H1 (cell line): Measurements from ENCODE around the gene FAM120B. TPM values are rescaled to one million over a fixed set of nuclear protein-coding genes. Genes with fewer than 3 reads are reported as not detected.

Source experiments
- CTCF ChIA-PET: fragments of 300-600 bp; sonication (Branson Sonifier 250); formaldehyde crosslinking; loops from one replicate; lab custom pipeline; 2021; ENCODE audit not compliant: partially characterized antibody; lab: Charles Lee
- POLR2A ChIA-PET: fragments of 300-600 bp; sonication (Branson Sonifier 250); formaldehyde crosslinking; loops from one replicate; lab custom pipeline; 2021; ENCODE audit warnings: inconsistent platforms; ENCODE audit not compliant: partially characterized antibody; lab: Charles Lee
- DNase-seq, 2 experiments: peaks; one replicate each; pipeline versions ENCODE4 v3.0.0 to v3.0.0-alpha.2; 2010 to 2022; ENCODE audit warnings: low spot score in 2 of 2, low read depth in 1 of 2, mixed read lengths in 1 of 2
- FAIRE-seq: peaks from 2 replicates; lab custom pipeline; 2011; peaks lifted over from hg19 to GRCh38; lab: Jason Lieb, UNC
- H2AFZ ChIP-seq: 2 replicates; pipeline ENCODE4 v1.8.1; 2012; ENCODE audit warnings: low read length, inconsistent platforms
- H2AK5ac ChIP-seq: 2 replicates; pipeline ENCODE4 v1.6.1; 2013; ENCODE audit warnings: low read depth, low read length
- H2BK120ac ChIP-seq: replicated peaks from 2 replicates; pipeline ENCODE3; 2013; ENCODE audit warnings: low read depth, low read length, inconsistent platforms
- H2BK12ac ChIP-seq: 2 replicates; pipeline ENCODE4 v1.6.1; 2013; ENCODE audit warnings: low read depth, low read length
- H2BK15ac ChIP-seq: 2 replicates; pipeline ENCODE4 v1.6.1; 2013; ENCODE audit warnings: low read length
- H2BK20ac ChIP-seq: 2 replicates; pipeline ENCODE4 v1.6.1; 2013; ENCODE audit warnings: low read length
- H2BK5ac ChIP-seq: 2 replicates; pipeline ENCODE4 v1.6.1; 2013; ENCODE audit warnings: low read depth, low read length
- H3K14ac ChIP-seq: 2 replicates; pipeline ENCODE4 v1.6.1; 2013; ENCODE audit warnings: inconsistent platforms; ENCODE audit not compliant: insufficient read length
- H3K18ac ChIP-seq: 2 replicates; pipeline ENCODE4 v1.6.1; 2013; ENCODE audit warnings: low read length; ENCODE audit errors: extremely low read depth
- H3K23ac ChIP-seq: 2 replicates; pipeline ENCODE4 v1.6.1; 2013; ENCODE audit warnings: inconsistent platforms; ENCODE audit not compliant: insufficient read length
- H3K23me2 ChIP-seq: 2 replicates; pipeline ENCODE4 v1.6.1; 2013; ENCODE audit warnings: low read depth, low read length
- H3K27ac ChIP-seq: 2 replicates; pipeline ENCODE4 v1.6.1; 2011; ENCODE audit warnings: low read depth, low read length, inconsistent platforms
- H3K27me3 ChIP-seq, 4 experiments: replicated peaks in 1 of 4; 1 replicate in 1 of 4; 2 replicates in 3 of 4; pipeline versions ENCODE4 v1.6.1 to v1.8.1; 2011 to 2013; ENCODE audit warnings: low read length in 3 of 4, mild to moderate bottlenecking in 3 of 4, inconsistent platforms in 2 of 4, mixed read lengths in 2 of 4, moderate library complexity in 1 of 4; ENCODE audit not compliant: control insufficient read depth in 3 of 4, insufficient read depth in 3 of 4; ENCODE audit errors: extremely low read depth in 1 of 4
- H3K36me3 ChIP-seq, 4 experiments: 2 replicates each; pipeline versions ENCODE4 v1.6.1 to v1.8.1; 2011 to 2013; ENCODE audit warnings: mild to moderate bottlenecking in 4 of 4, low read length in 3 of 4, moderate library complexity in 2 of 4, control low read depth in 1 of 4, inconsistent platforms in 1 of 4; ENCODE audit not compliant: insufficient read depth in 4 of 4, control insufficient read depth in 2 of 4
- H3K4ac ChIP-seq: replicated peaks from 2 replicates; pipeline ENCODE3; 2013; ENCODE audit warnings: low read length, low read depth, mixed read lengths, inconsistent platforms; ENCODE audit not compliant: insufficient read length
- H3K4me1 ChIP-seq, 4 experiments: replicated peaks in 1 of 4; 1 replicate in 1 of 4; 2 replicates in 3 of 4; pipeline versions ENCODE4 v1.6.1 to v1.8.1; 2011 to 2013; ENCODE audit warnings: low read length in 3 of 4, inconsistent platforms in 2 of 4, mixed read lengths in 1 of 4; ENCODE audit not compliant: insufficient read depth in 4 of 4, control insufficient read depth in 3 of 4
- H3K4me2 ChIP-seq, 2 experiments: 2 replicates each; pipeline versions ENCODE4 v1.6.1 to v1.8.1; 2011 to 2013; ENCODE audit warnings: low read depth in 2 of 2, low read length in 2 of 2, control low read depth in 1 of 2, inconsistent platforms in 1 of 2, mild to moderate bottlenecking in 1 of 2; ENCODE audit not compliant: insufficient read depth in 1 of 2
- H3K4me3 ChIP-seq, 4 experiments: fragments of 200-600, 300-600 bp in 1 of 4; sonication (generic), shearing (Covaris generic), sonication (Bioruptor Twin) in 1 of 4; 2 replicates each; pipeline versions ENCODE4 v1.5.1 to v1.8.1; 2011 to 2016; ENCODE audit warnings: low read length in 4 of 4, low read depth in 3 of 4, control low read depth in 2 of 4, inconsistent platforms in 2 of 4, mild to moderate bottlenecking in 2 of 4, mixed read lengths in 1 of 4, moderate library complexity in 1 of 4; ENCODE audit not compliant: insufficient read depth in 2 of 4; ENCODE audit errors: extremely low read depth in 1 of 4
- H3K56ac ChIP-seq: replicated peaks from 2 replicates; pipeline ENCODE3; 2013; ENCODE audit warnings: low read depth, mild to moderate bottlenecking, mixed read lengths, low read length, inconsistent platforms; ENCODE audit not compliant: insufficient read length
- H3K79me1 ChIP-seq: 2 replicates; pipeline ENCODE4 v1.6.1; 2013; ENCODE audit warnings: low read depth, low read length, control low read depth
- H3K79me2 ChIP-seq, 2 experiments: 2 replicates each; pipeline versions ENCODE4 v1.6.1 to v1.8.1; 2012 to 2013; ENCODE audit warnings: low read length in 2 of 2, mild to moderate bottlenecking in 2 of 2, inconsistent platforms in 1 of 2; ENCODE audit not compliant: insufficient read depth in 2 of 2, control insufficient read depth in 1 of 2
- H3K9ac ChIP-seq, 4 experiments: replicated peaks in 1 of 4; 1 replicate in 1 of 4; 2 replicates in 3 of 4; pipeline versions ENCODE4 v1.6.1 to v1.8.1; 2011 to 2013; ENCODE audit warnings: low read depth in 3 of 4, low read length in 3 of 4, control low read depth in 2 of 4, mild to moderate bottlenecking in 2 of 4, moderate library complexity in 2 of 4, inconsistent platforms in 1 of 4; ENCODE audit errors: extremely low read depth in 1 of 4
- H3K9me3 ChIP-seq, 2 experiments: 2 replicates each; pipeline versions ENCODE4 v1.6.1 to v1.8.1; 2012 to 2013; ENCODE audit warnings: mild to moderate bottlenecking in 2 of 2, moderate library complexity in 2 of 2, control low read depth in 1 of 2, inconsistent platforms in 1 of 2, low read depth in 1 of 2, low read length in 1 of 2, mixed read lengths in 1 of 2; ENCODE audit not compliant: insufficient read depth in 2 of 2
- H4K20me1 ChIP-seq, 2 experiments: replicated peaks in 1 of 2; 2 replicates each; pipeline versions ENCODE3 to v1.8.1; 2011 to 2013; ENCODE audit warnings: inconsistent platforms in 2 of 2, low read length in 2 of 2, mild to moderate bottlenecking in 1 of 2; ENCODE audit not compliant: insufficient read depth in 2 of 2, control insufficient read depth in 1 of 2
- H4K5ac ChIP-seq: 2 replicates; pipeline ENCODE4 v1.6.1; 2013; ENCODE audit warnings: low read length, low read depth, mixed read lengths, inconsistent platforms; ENCODE audit not compliant: insufficient read length
- H4K8ac ChIP-seq: 2 replicates; pipeline ENCODE4 v1.8.0; 2013; ENCODE audit warnings: mild to moderate bottlenecking, moderate library complexity, low read length, inconsistent platforms; ENCODE audit not compliant: insufficient read depth; ENCODE audit errors: extremely low read depth
- H4K91ac ChIP-seq: replicated peaks from 2 replicates; pipeline ENCODE3; 2013; ENCODE audit warnings: low read length, mixed read lengths, inconsistent platforms; ENCODE audit not compliant: insufficient read length
- E2F6 ChIP-seq: IDR thresholded peaks from 2 replicates; pipeline ENCODE4 v1.6.1; 2012; ENCODE audit warnings: inconsistent platforms
- EZH2 ChIP-seq: fragments of 200-600 bp; sonication (generic); IDR thresholded peaks from 2 replicates; pipeline ENCODE4 v1.7.1; 2012; ENCODE audit warnings: low read depth, mild to moderate bottlenecking, moderate library complexity, low read length, inconsistent platforms; ENCODE audit not compliant: severe bottlenecking
- JUND ChIP-seq: IDR thresholded peaks from 2 replicates; pipeline ENCODE4 v1.6.1; 2011; ENCODE audit warnings: mild to moderate bottlenecking, improper control_type of control experiment, low read length
- KDM4A ChIP-seq: IDR thresholded peaks from one replicate; pipeline ENCODE4 v1.7.1; 2012; ENCODE audit warnings: low read depth, mild to moderate bottlenecking, moderate library complexity, low read length, inconsistent platforms; ENCODE audit not compliant: severe bottlenecking
- MAX ChIP-seq: IDR thresholded peaks from 2 replicates; pipeline ENCODE4 v1.6.1; 2012; ENCODE audit warnings: inconsistent platforms
- RBBP5 ChIP-seq: IDR thresholded peaks from 2 replicates; pipeline ENCODE4 v1.7.1; 2012; ENCODE audit warnings: low read depth, mild to moderate bottlenecking, inconsistent platforms, low read length, moderate library complexity, borderline replicate concordance
- SUZ12 ChIP-seq: fragments of 200-600 bp; sonication (generic); IDR thresholded peaks from 2 replicates; pipeline ENCODE4 v1.6.1; 2012; ENCODE audit warnings: mild to moderate bottlenecking, inconsistent platforms, low read length, moderate library complexity, mixed read lengths
- WGBS, 2 experiments: shearing (Covaris generic) in 1 of 2; methylation state at CpG; one replicate each; pipeline versions ENCODE4 v1.1.6 to v1.1.7; 2013 to 2015; ENCODE audit warnings: low lambda C conversion rate in 2 of 2, mixed read lengths in 2 of 2, inconsistent platforms in 1 of 2, low coverage in 1 of 2, missing lambda C conversion rate in 1 of 2; ENCODE audit not compliant: insufficient replicate concordance in 2 of 2, insufficient coverage in 1 of 2, insufficient read length in 1 of 2; ENCODE audit errors: extremely low coverage in 1 of 2, missing lambda C conversion rate in 1 of 2; 5-methylcytosine and 5-hydroxymethylcytosine counted together
- polyA plus RNA-seq, 7 experiments: library from polyadenylated mRNA; depleted of rRNA in 3 of 7; stranded (reverse) in 5 of 7; unstranded in 2 of 7; fragments of >200 nt in 5 of 7; fragments of 200-250 nt in 2 of 7; gene quantifications; 1 replicate in 5 of 7; 2 replicates in 1 of 7; 4 replicates in 1 of 7; pipeline versions ENCODE4 v1.2.1 to v1.2.3, GENCODE V29; 2011 to 2013; ENCODE audit warnings: missing spikeins in 2 of 7, mixed read lengths in 2 of 7
- total RNA-seq: library from RNA; stranded (reverse); fragmentation: NEBNext Ultra II Directional; extraction: Animal tissue kit (Norgen Biotek cat#: 25700); gene quantifications from 2 replicates; pipeline ENCODE4 v1.2.1, GENCODE V29; 2021

The FAM120B gene
- total and polyA plus RNA-seq, 2 of the 8 experiments (the other 6 are each of a cell fraction or from before 2014, with no cell fraction given) = 5.1 to 12.5 TPM

DNA sequence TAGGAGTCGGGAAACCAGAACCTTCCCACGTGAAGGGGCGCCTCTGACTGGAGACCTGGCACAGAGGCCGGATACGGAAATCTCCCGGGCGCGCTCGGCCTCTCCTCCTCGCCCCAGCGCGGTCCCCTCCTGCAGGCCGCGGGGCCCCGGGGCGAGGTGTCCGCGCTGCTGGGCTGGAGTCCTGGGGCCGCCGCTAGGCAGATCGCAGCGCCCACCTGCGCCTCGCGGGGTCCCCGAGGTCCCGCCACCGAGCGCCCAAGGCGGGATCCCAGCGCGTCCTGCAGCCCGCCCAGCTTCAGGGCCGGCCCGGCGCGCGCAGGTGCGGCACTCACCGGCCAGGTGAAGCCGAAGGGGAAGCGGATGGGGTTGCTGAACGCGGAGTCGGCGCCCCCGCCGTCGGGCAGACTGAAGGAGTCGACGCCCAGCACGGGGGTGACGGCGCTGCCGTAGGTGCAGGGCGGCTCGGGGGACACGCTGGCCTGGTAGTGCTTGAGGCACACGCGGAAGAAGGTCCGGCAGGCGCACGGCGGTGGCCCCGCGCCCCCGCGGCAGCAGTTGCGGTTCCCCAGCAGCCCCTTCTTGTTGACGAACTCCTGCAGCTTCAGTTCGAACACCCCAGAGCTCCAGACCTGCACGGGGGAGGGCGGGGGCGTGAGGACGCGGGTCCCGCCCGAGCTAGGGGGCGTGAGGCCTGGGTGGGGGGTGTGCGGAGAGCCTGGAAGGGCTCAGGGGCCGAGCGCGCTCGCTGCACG lies 17.2 kb upstream of the FAM120B start:
- Histone ChIP-seq H3K27me3 (peaks cover 46 to 87% (median 79%) of the 10 kb centered on the region in 4 experiments), H3K9me3 (no peaks in the 10 kb centered on the region), H4K8ac (peak overlapping the region; percentile 28; the same call in 1 of the 2 replicates), H3K27ac (no peak overlapping the region), H2BK15ac (peak overlapping the region; percentile 72; the same call in 1 of the 2 replicates), H3K23ac (no peak overlapping the region), H3K36me3 (peaks cover 2 to 22% (median 7%) of the 10 kb centered on the region in 4 experiments; a peak in 4 of 8 replicates), H4K5ac (no peak overlapping the region), H2AK5ac (no peak overlapping the region), H3K79me1 (no peaks in the 10 kb centered on the region), H3K23me2 (peaks cover 23% of the 10 kb centered on the region; the same call in 1 of the 2 replicates), H2BK5ac (no peak overlapping the region), H3K9ac (no peak overlapping the region), H3K18ac (peak overlapping the region; percentile 71), H2BK20ac (no peak overlapping the region), H2BK120ac (no peak overlapping the region), H2BK12ac (peak overlapping the region; percentile 94; the same call in 1 of the 2 replicates), H2AFZ (no peak overlapping the region), H3K4me3 (peak overlapping the region; percentile 44 to 71 (median 50)), H3K79me2 (no peaks in the 10 kb centered on the region), H4K91ac (no peak overlapping the region), H3K4me2 (peak overlapping the region; percentile 86 to 94), H3K4me1 (peaks cover 18 to 48% (median 25%) of the 10 kb centered on the region in 4 experiments), H4K20me1 (peaks cover 13 to 14% of the 10 kb centered on the region in 2 experiments), H3K14ac (no peak overlapping the region), H3K56ac (no peak overlapping the region), H3K4ac (no peak overlapping the region)
- CTCF ChIA-PET = no interaction called here
- no peak for FAIRE-seq
- 3% methylated on average over 37 of the region's 85 CpGs; no CpG with 5 or more reads in 1 of the 2 experiments for WGBS, 2 experiments
- TF ChIP-seq E2F6 (peak; percentile 60), SUZ12 (peak; percentile 90), JUND (no peak), EZH2 (peak; percentile 80), RBBP5 (no peak), MAX (peak; percentile 55), KDM4A (no peak)
- peak in 1 of 2 experiments; percentile 77 for DNase-seq
- POLR2A ChIA-PET = interaction anchor here (1.0 to 3.3 kb wide), 5 partner anchors 10 to 328 kb away, joined by 3 to 17 read pairs (median 10); partner anchors contain the start of gene FAM120B
